IMR-90 (cell line): Measurements from ENCODE around the gene SCGB3A2. TPM values are rescaled to one million over a fixed set of nuclear protein-coding genes. Genes with fewer than 3 reads are reported as not detected.

Experiments
- ATAC-seq: fragments of 200-7000 bp; cut with Tn5 transposase; 2 replicates; pipeline ENCODE4 v1.9.1; 2020; ENCODE audit warnings: low read depth, mild to moderate bottlenecking, moderate library complexity
- BruUV-seq: library from RNA; stranded (reverse); fragments of 400-500 nt; replicated peaks from 2 replicates; lab custom pipeline; 2021; lab: Mats Ljungman, UMichigan
- CTCF ChIA-PET: fragments of 300-600 bp; formaldehyde crosslinking; extraction: SDS; loops from one replicate; lab custom pipeline; 2021; ENCODE audit warnings: antibody characterized with exemption; lab: Yijun Ruan, JAX
- POLR2A ChIA-PET: fragments of 300-600 bp; sonication (Branson Sonifier 250); formaldehyde crosslinking; loops from one replicate; lab custom pipeline; 2022; ENCODE audit warnings: antibody characterized with exemption; ENCODE audit not compliant: unreplicated experiment; lab: Charles Lee
- DNase-seq: peaks from one replicate; pipeline ENCODE4 v3.0.0; 2013
- H2AFZ ChIP-seq: replicated peaks from 2 replicates; pipeline ENCODE3; 2013; ENCODE audit warnings: low read length, mild to moderate bottlenecking; ENCODE audit not compliant: poor library complexity
- H2AK5ac ChIP-seq: 2 replicates; pipeline ENCODE4 v1.6.1; 2013; ENCODE audit warnings: low read depth, low read length, inconsistent platforms
- H2AK9ac ChIP-seq: replicated peaks from 2 replicates; pipeline ENCODE3; 2013; ENCODE audit warnings: mild to moderate bottlenecking, low read depth, low read length, moderate library complexity; ENCODE audit not compliant: poor library complexity
- H2BK120ac ChIP-seq: 2 replicates; pipeline ENCODE4 v1.6.1; 2013; ENCODE audit warnings: low read depth, low read length, inconsistent platforms
- H2BK15ac ChIP-seq: 3 replicates; pipeline ENCODE4 v1.6.1; 2013; ENCODE audit warnings: low read depth, low read length, inconsistent platforms
- H2BK20ac ChIP-seq: 2 replicates; pipeline ENCODE4 v1.6.1; 2013; ENCODE audit warnings: low read depth, mild to moderate bottlenecking, inconsistent platforms, low read length, moderate library complexity
- H2BK5ac ChIP-seq: 2 replicates; pipeline ENCODE4 v1.6.1; 2013; ENCODE audit warnings: mild to moderate bottlenecking, low read depth, low read length, inconsistent platforms; ENCODE audit not compliant: poor library complexity, severe bottlenecking
- H3K14ac ChIP-seq: replicated peaks from 2 replicates; pipeline ENCODE4 v1.6.1; 2013; ENCODE audit warnings: low read depth, low read length, inconsistent platforms
- H3K18ac ChIP-seq: 2 replicates; pipeline ENCODE4 v1.6.1; 2013; ENCODE audit warnings: low read depth, low read length, control low read depth
- H3K23ac ChIP-seq: 2 replicates; pipeline ENCODE4 v1.6.1; 2013; ENCODE audit warnings: low read depth, low read length, inconsistent platforms
- H3K27ac ChIP-seq: 2 replicates; pipeline ENCODE4 v1.5.1; 2013; ENCODE audit warnings: mild to moderate bottlenecking, control low read depth, low read length; ENCODE audit not compliant: insufficient read depth
- H3K27me3 ChIP-seq: 2 replicates; pipeline ENCODE4 v1.6.1; 2013; ENCODE audit warnings: low read length; ENCODE audit not compliant: control insufficient read depth, insufficient read depth
- H3K36me3 ChIP-seq: 2 replicates; pipeline ENCODE4 v1.6.1; 2013; ENCODE audit warnings: low read length, mixed read lengths; ENCODE audit not compliant: control insufficient read depth, insufficient read depth
- H3K4ac ChIP-seq: 2 replicates; pipeline ENCODE4 v1.6.1; 2013; ENCODE audit warnings: low read depth, low read length, inconsistent platforms
- H3K4me1 ChIP-seq: 2 replicates; pipeline ENCODE4 v1.6.1; 2013; ENCODE audit warnings: low read length, mixed read lengths; ENCODE audit not compliant: control insufficient read depth, insufficient read depth
- H3K4me2 ChIP-seq: 2 replicates; pipeline ENCODE4 v1.6.1; 2013; ENCODE audit warnings: low read depth, mild to moderate bottlenecking, control low read depth, low read length, moderate library complexity
- H3K4me3 ChIP-seq: 2 replicates; pipeline ENCODE4 v1.5.1; 2013; ENCODE audit warnings: low read depth, mild to moderate bottlenecking, control low read depth, low read length, moderate library complexity; ENCODE audit not compliant: insufficient read depth
- H3K56ac ChIP-seq: 2 replicates; pipeline ENCODE4 v1.6.1; 2013; ENCODE audit warnings: low read length, inconsistent platforms; ENCODE audit not compliant: insufficient read depth; ENCODE audit errors: extremely low read depth
- H3K79me1 ChIP-seq, 2 experiments: 2 replicates each; pipeline ENCODE4 v1.6.1; 2013; ENCODE audit warnings: low read length in 2 of 2, inconsistent platforms in 1 of 2, low read depth in 1 of 2
- H3K9ac ChIP-seq: 2 replicates; pipeline ENCODE4 v1.6.1; 2013; ENCODE audit warnings: low read depth, low read length, control low read depth
- H3K9me1 ChIP-seq: 2 replicates; pipeline ENCODE4 v1.6.1; 2013; ENCODE audit warnings: low read length, inconsistent platforms; ENCODE audit not compliant: insufficient read depth
- H3K9me3 ChIP-seq: 2 replicates; pipeline ENCODE4 v1.6.1; 2013; ENCODE audit warnings: low read length; ENCODE audit not compliant: control insufficient read depth, insufficient read depth
- H4K20me1 ChIP-seq: 2 replicates; pipeline ENCODE4 v1.6.1; 2013; ENCODE audit warnings: low read length, inconsistent platforms; ENCODE audit not compliant: insufficient read depth
- H4K5ac ChIP-seq: 2 replicates; pipeline ENCODE4 v1.6.1; 2013; ENCODE audit warnings: mild to moderate bottlenecking, low read depth, low read length, control low read depth
- H4K8ac ChIP-seq, 2 experiments: 2 replicates each; pipeline ENCODE4 v1.6.1; 2013; ENCODE audit warnings: low read depth in 2 of 2, low read length in 2 of 2, control low read depth in 1 of 2, inconsistent platforms in 1 of 2
- H4K91ac ChIP-seq: 2 replicates; pipeline ENCODE4 v1.6.1; 2013; ENCODE audit warnings: low read depth, low read length, inconsistent platforms; ENCODE audit not compliant: insufficient read depth
- MAZ ChIP-seq: IDR thresholded peaks from 2 replicates; pipeline ENCODE4 v1.6.1; 2012; ENCODE audit warnings: low read depth, mild to moderate bottlenecking, low read length, improper control_type of control experiment, moderate library complexity, borderline replicate concordance
- RAD21 ChIP-seq: IDR thresholded peaks from 2 replicates; pipeline ENCODE4 v1.6.1; 2012; ENCODE audit warnings: low read length, improper control_type of control experiment
- SMC3 ChIP-seq: fragments of 150-350 bp; IDR thresholded peaks from 2 replicates; pipeline ENCODE4 v1.6.1; 2016; ENCODE audit warnings: low read depth, mild to moderate bottlenecking, antibody characterized with exemption, low read length, moderate library complexity
- WGBS, 2 experiments: methylation state at CpG; one replicate each; pipeline versions ENCODE4 v1.1.5 to v1.1.7; 2013; ENCODE audit warnings: missing lambda C conversion rate in 2 of 2; ENCODE audit not compliant: insufficient read length in 1 of 2; ENCODE audit errors: extremely low coverage in 2 of 2; 5-methylcytosine and 5-hydroxymethylcytosine counted together
- dilution Hi-C: fragments of 300-500 bp; cut with HindIII; formaldehyde crosslinking; loops from one replicate; pipeline ENCODE4 v1.14.3; 2018; ENCODE audit warnings: low sequenced_read_pairs; ENCODE audit not compliant: unreplicated experiment
- in situ Hi-C: fragments of 300-500 bp; cut with MboI; formaldehyde crosslinking; loops from 3 replicates; pipeline ENCODE4 v1.14.3; 2019; ENCODE audit warnings: low sequenced_read_pairs, inconsistent platforms, mixed read lengths
- intact Hi-C: fragments of 100-400 bp; cut with micrococcal nuclease; formaldehyde crosslinking; loops from 2 replicates; pipeline ENCODE4 v1.10.0; 2022
- polyA plus RNA-seq, 3 experiments: library from polyadenylated mRNA; depleted of rRNA; stranded (reverse); fragments of >200 nt; gene quantifications; 2 replicates each; pipeline ENCODE4 v1.2.3, GENCODE V29; 2012; ENCODE audit warnings: low replicate concordance in 1 of 3
- total RNA-seq: library from RNA; depleted of rRNA; stranded (reverse); fragments of >200 nt; gene quantifications from 2 replicates; pipeline ENCODE4 v1.2.3, GENCODE V29; 2012
- TF ChIP-seq, protein P1 (sequence below): conservative IDR thresholded peaks from 2 replicates; pipeline ENCODE4 v1.5.1; 2012; ENCODE audit warnings: mild to moderate bottlenecking, low read depth, low read length, improper control_type of control experiment

The SCGB3A2 gene
- total and polyA plus RNA-seq, 2 of the 4 experiments (the other 2 are of a cell fraction): not detected

DNA sequence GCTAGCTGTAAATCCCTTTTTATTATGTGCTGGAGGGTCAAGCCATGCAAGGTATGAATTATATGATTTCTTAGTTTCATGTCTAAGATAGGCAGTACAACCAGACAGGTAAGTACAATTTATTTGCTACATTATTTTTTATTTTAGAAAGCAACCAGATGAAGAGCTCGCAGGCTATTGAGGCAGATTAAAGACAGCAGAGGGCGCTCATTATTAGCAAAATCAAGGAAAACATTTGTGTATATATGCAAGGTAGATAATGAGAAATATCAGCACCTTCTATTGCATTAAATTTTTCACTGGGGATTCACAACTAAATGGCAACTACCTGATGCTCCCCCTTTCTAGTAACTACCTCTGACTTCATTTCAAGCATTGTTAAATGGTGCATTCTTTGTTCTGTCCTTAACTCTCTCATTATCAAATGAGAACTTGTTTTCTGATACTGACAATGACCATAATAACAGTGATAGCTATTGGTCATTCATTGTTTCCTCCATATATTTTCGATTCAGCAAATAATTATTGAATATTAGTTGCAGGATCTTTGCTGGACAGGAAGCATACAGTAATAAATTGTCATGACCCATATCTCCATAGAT is 8.6 kb downstream of the SCGB3A2 start:
- no peak overlapping the region for H4K5ac ChIP-seq
- H3K27me3 ChIP-seq: no peaks in the 10 kb centered on the region
- dilution Hi-C loops: no loop called here
- H2BK120ac ChIP-seq: no peak overlapping the region
- ATAC-seq (peak; percentile 53; the same call in 1 of the 2 replicates), DNase-seq (peak; percentile 35)
- H2BK15ac ChIP-seq: no peak overlapping the region
- no peaks in the 10 kb centered on the region for H3K79me1 ChIP-seq
- H3K18ac ChIP-seq: no peak overlapping the region
- H3K4me2 ChIP-seq: no peak overlapping the region
- H3K36me3 ChIP-seq: no peaks in the 10 kb centered on the region
- no CpG with 5 or more reads among the region's 3 CpGs for WGBS, 2 experiments
- H2BK20ac ChIP-seq: no peak overlapping the region
- H3K27ac ChIP-seq: no peak overlapping the region
- no peaks in the 10 kb centered on the region for H3K9me1 ChIP-seq
- no peak overlapping the region for H2AK9ac ChIP-seq
- H4K20me1 ChIP-seq: no peaks in the 10 kb centered on the region
- ChIA-PET CTCF (interaction anchor here (1.0 kb wide), 2 partner anchors 9 to 21 kb away, joined by 3 read pairs; partner anchors contain the start of gene SCGB3A2), POLR2A (no interaction called here)
- H3K4me3 ChIP-seq: no peak overlapping the region
- no peak overlapping the region for H3K9ac ChIP-seq
- no TSS peak for BruUV-seq
- H2BK5ac ChIP-seq: no peak overlapping the region
- no peak overlapping the region for H2AFZ ChIP-seq
- no peak overlapping the region for H3K23ac ChIP-seq
- TF ChIP-seq RAD21 (peak; percentile 46), SMC3 (peak; percentile 50), MAZ (no peak)
- TF ChIP-seq, protein P1, sequence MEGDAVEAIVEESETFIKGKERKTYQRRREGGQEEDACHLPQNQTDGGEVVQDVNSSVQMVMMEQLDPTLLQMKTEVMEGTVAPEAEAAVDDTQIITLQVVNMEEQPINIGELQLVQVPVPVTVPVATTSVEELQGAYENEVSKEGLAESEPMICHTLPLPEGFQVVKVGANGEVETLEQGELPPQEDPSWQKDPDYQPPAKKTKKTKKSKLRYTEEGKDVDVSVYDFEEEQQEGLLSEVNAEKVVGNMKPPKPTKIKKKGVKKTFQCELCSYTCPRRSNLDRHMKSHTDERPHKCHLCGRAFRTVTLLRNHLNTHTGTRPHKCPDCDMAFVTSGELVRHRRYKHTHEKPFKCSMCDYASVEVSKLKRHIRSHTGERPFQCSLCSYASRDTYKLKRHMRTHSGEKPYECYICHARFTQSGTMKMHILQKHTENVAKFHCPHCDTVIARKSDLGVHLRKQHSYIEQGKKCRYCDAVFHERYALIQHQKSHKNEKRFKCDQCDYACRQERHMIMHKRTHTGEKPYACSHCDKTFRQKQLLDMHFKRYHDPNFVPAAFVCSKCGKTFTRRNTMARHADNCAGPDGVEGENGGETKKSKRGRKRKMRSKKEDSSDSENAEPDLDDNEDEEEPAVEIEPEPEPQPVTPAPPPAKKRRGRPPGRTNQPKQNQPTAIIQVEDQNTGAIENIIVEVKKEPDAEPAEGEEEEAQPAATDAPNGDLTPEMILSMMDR: peak; percentile 52
- no peak overlapping the region for H3K56ac ChIP-seq
- no peak overlapping the region for H4K91ac ChIP-seq
- no peak overlapping the region for H4K8ac ChIP-seq
- H3K9me3 ChIP-seq: no peaks in the 10 kb centered on the region
- H3K14ac ChIP-seq: no peak overlapping the region
- no peaks in the 10 kb centered on the region for H3K4me1 ChIP-seq
- intact Hi-C loops: loop anchor here (1.0 to 10.0 kb wide), 2 partner anchors 48 to 238 kb away; no protein-coding TSS in a partner anchor
- in situ Hi-C loops: no loop called here
- H2AK5ac ChIP-seq: no peak overlapping the region
- H3K4ac ChIP-seq: no peak overlapping the region
